NCI-H226 (cell line): Measurements from ENCODE around the gene CCL17.
"Not testable (repeated sequence)": the region's sequence is repeated elsewhere in the genome, so short reads cannot be mapped to it uniquely, and the experiment has no call there.

Source experiments
- DNase-seq: peaks from one replicate; pipeline ENCODE4 v3.0.0-alpha.2; 2015

Gene CCL17

GRCh38 chr16:57435838-57436237, 31.3 kb downstream of the CCL17 start:
- no peak for DNase-seq

- DNase-seq: not testable (repeated sequence)
These were observed 35.4 kb downstream of the CCL17 start for GRCh38 chr16:57439947-57440346.

GRCh38 chr16:57440551-57440950, 36.0 kb downstream of the CCL17 start:
- not testable (repeated sequence) for DNase-seq

- DNase-seq: no peak
These were observed 40.1 kb downstream of the CCL17 start for GRCh38 chr16:57444711-57445110.

GRCh38 chr16:57445510-57445909, 40.9 kb downstream of the CCL17 start:
- no peak for DNase-seq

GRCh38 chr16:57446531-57447185, 42.1 kb downstream of the CCL17 start:
- DNase-seq: no peak

GRCh38 chr16:57447186-57447962, 42.8 kb downstream of the CCL17 start, which contains the start of the genes CIAPIN1 and COQ9:
CIAPIN1 (minus strand) TSS chr16:57447385; CDS start chr16:57440928, 6,457 bp downstream.
COQ9 (plus strand) TSS chr16:57447479; CDS start chr16:57447506, 27 bp downstream.
- peak; percentile 94 for DNase-seq

GRCh38 chr16:57452021-57452420, 47.5 kb downstream of the CCL17 start:
- DNase-seq: no peak

GRCh38 chr16:57462209-57462977, 57.8 kb downstream of the CCL17 start, which contains the start of gene POLR2C:
POLR2C (plus strand) TSS chr16:57462679; CDS start chr16:57462725, 46 bp downstream.
- DNase-seq: peak; percentile 66

GRCh38 chr16:57462978-57463362, 58.4 kb downstream of the CCL17 start:
- no peak for DNase-seq

GRCh38 chr16:57464523-57464922, 60.0 kb downstream of the CCL17 start:
- no peak for DNase-seq
